Ishikawa (cell line): ENCODE measurements around the gene UTS2B.

Experiments
- EGR1 ChIP-seq: IDR thresholded peaks from 2 replicates; pipeline ENCODE4 v1.6.1; 2012
- EP300 ChIP-seq: IDR thresholded peaks from 2 replicates; pipeline ENCODE4 v1.6.1; 2012; ENCODE audit warnings: borderline replicate concordance
- NFIC ChIP-seq: IDR thresholded peaks from 2 replicates; pipeline ENCODE4 v1.6.1; 2012
- TAF1 ChIP-seq: IDR thresholded peaks from 2 replicates; pipeline ENCODE4 v1.6.1; 2012; ENCODE audit warnings: low read depth, mild to moderate bottlenecking

DNA sequence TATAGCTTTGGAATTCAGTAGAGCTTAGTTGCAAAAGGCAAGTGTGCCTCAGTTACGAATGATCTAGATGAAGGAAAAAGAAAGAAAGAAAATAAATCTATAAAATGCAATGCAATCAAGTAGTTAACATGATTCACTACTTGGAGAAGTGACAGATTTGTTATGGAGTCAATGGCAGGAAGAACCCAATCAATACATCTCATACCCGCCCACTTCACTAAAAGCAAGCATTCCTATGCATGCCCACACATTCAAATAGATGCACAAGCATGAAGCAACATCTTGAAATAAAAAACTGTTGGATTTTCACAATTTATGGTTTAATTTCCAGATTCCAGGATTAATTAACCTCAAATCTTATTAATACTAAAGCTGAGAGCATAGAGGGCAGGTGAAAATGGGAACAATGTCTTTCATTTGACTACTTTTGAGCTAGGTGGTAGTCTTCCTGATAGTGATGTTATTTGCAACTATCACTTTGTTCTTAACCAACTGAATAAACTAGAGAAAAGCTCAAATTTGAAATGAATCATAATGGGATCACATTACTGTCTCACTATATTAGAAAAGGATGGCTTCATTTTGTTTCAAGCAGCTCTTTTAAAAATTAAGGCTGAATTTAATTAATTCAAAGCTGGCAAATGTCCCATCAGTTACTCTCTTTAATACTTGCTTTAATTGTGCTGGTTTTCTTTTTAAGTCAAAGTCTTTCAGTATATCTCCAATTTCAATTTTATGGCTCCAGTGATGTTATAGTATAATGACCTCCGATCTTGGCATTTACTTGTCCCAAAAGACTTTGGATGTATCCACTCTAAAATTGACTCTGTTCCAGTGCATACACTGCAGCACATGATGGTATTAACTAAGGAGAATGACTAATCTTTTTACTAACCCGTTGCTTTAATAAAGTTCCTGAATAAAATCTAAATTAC lies 47.8 kb downstream of the UTS2B start:
- TF ChIP-seq EP300 (no peak), EGR1 (no peak), TAF1 (no peak), NFIC (no peak)
